Measurements from ENCODE around the gene SLC15A1.

SLC15A1 gene

DNA sequence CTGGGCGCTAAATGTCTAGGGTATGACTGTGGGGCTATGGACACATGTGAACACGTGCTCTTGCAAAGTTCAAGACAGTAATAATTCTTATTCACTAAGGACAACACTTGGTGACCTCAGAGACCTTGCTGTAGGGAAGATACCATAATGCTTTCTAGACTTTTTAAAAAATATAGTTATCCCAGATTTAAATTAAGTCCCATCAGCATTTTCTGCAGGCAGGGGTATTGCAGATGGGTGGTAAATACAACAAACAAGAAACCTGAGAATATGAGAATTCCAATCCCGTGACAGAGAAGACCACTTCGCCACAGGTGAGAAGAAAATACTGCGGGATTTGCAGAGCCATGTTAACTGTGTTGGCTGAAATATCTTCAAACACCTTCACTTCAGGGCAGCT, 65.2 kb downstream of the SLC15A1 start:
- H3K4me3 ChIP-seq (ENCODE audit: control insufficient read depth, low read depth, low read length): no peak overlapping the region
- no peak for DNase-seq (ENCODE audit: low read depth)
- TF ChIP-seq, protein P1, sequence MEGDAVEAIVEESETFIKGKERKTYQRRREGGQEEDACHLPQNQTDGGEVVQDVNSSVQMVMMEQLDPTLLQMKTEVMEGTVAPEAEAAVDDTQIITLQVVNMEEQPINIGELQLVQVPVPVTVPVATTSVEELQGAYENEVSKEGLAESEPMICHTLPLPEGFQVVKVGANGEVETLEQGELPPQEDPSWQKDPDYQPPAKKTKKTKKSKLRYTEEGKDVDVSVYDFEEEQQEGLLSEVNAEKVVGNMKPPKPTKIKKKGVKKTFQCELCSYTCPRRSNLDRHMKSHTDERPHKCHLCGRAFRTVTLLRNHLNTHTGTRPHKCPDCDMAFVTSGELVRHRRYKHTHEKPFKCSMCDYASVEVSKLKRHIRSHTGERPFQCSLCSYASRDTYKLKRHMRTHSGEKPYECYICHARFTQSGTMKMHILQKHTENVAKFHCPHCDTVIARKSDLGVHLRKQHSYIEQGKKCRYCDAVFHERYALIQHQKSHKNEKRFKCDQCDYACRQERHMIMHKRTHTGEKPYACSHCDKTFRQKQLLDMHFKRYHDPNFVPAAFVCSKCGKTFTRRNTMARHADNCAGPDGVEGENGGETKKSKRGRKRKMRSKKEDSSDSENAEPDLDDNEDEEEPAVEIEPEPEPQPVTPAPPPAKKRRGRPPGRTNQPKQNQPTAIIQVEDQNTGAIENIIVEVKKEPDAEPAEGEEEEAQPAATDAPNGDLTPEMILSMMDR (IDR thresholded peaks at IDR 0.05; ENCODE audit: control insufficient read depth, insufficient read depth, low read depth, low read length, missing control alignments): no peak

DNA sequence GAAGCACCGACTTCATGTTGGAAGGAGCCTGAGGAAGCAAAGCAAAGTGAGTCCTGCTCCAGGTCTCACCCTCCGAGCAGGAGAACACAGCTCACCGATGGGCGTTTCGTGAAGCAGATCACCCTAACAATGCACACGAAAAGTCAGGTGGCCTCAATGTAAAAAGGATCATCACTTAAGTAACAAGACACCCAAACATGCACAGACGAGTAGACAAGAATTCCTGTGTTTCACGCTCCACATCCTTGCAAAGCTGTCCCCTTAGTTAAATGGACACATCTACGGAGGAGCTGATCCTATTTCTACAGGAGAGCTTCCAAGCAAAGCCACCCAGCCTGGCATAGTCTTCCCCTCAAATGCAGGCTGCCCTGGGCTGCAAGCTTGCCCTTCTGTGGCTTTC, 66.2 kb downstream of the SLC15A1 start:
- TF ChIP-seq, protein P1 (IDR thresholded peaks at IDR 0.05; ENCODE audit: control insufficient read depth, insufficient read depth, low read depth, low read length, missing control alignments): no peak
- H3K4me3 ChIP-seq (ENCODE audit: control insufficient read depth, low read depth, low read length): no peak overlapping the region
- DNase-seq (ENCODE audit: low read depth): no peak

DNA sequence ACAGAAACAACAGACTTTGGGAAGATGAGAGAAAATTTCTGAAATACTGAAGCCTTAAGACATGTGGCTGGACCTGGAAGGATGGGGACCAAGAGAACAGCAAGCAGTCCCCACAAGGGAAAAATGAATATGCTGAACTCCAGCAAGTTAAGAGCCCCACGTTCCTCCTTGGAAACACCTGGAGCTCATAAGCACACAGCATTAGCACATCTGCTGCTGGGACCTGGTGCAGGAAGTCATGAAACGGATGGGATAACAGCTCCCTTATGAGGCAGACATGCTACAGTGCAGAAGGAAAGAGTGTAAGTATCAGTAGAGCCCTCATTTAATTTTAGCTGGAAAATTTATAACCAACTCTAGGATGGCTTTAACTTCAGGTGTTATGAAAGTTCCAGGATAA, 67.3 kb downstream of the SLC15A1 start:
- no peak for DNase-seq (ENCODE audit: low read depth)
- TF ChIP-seq, protein P1 (IDR thresholded peaks at IDR 0.05; ENCODE audit: control insufficient read depth, insufficient read depth, low read depth, low read length, missing control alignments): no peak
- H3K4me3 ChIP-seq (ENCODE audit: control insufficient read depth, low read depth, low read length): no peak overlapping the region

DNA sequence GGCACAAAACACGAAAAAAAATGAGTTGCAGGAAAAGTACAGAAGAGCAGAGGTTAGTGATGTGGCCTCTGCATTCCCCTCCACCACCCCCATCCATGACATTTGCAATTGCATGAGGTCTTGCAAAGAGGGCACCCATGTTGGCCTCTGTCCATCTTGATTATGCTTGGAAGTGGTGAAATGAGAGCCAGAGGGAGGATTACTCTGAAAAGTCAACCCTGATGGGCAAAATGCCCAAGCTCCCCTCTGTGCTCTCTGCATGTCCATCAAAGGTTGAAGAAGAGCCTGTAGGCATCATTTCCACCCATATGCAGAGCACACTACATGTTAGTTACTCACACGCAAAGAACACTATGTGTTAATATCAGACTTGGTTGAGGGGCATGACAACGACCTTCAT, 71.4 kb downstream of the SLC15A1 start:
- TF ChIP-seq, protein P1 (IDR thresholded peaks at IDR 0.05; ENCODE audit: control insufficient read depth, insufficient read depth, low read depth, low read length, missing control alignments): no peak

DNA sequence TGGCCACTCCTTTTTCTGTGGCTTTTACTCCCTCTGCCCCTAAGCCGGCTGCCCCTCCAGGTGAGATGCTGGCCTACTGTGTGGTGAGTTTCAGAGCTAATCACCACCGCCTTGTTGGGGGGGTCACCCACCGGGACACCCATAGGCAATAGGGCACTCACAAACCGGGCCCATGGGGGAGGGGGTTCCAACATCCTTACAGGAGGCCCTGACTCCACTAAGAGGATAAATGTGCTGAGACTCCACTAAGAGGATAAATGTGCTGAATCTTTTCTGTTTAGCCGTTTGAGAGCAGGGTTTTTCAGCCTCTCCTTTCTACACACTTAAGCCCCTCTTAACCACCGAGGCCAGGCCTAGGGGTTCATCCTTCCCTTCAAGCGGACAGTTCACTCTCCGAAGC, 73.7 kb downstream of the SLC15A1 start:
- DNase-seq (ENCODE audit: low read depth): no peak

More for the DNA sequence above, 71.4 kb downstream of the SLC15A1 start:
- H3K4me3 ChIP-seq (ENCODE audit: control insufficient read depth, low read depth, low read length): no peak overlapping the region
- DNase-seq (ENCODE audit: low read depth): no peak

DNA sequence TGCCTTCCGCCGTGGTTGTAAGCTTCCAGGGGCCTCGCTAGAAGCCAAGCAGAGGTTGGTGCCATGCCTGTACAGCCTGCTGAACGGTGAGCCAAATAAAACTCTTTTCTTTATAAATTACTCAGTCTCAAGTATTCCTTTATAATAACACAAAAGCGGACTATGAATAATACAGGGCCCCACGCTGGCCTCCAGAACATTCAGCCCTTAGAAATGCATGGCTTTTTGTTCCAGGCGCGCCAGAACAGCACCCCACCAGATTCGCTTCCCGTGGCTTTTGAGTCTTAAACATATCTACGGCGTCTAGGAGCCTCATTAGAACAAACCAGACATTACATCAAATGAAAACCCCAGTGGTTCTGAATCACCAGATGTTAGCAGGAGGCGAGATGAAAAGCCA, 75.1 kb downstream of the SLC15A1 start:
- DNase-seq (ENCODE audit: low read depth): peak; percentile 63
- TF ChIP-seq, protein P1 (IDR thresholded peaks at IDR 0.05; ENCODE audit: control insufficient read depth, insufficient read depth, low read depth, low read length, missing control alignments): no peak
- no peak overlapping the region for H3K4me3 ChIP-seq (ENCODE audit: control insufficient read depth, low read depth, low read length)

More for the DNA sequence above, 73.7 kb downstream of the SLC15A1 start:
- TF ChIP-seq, protein P1 (IDR thresholded peaks at IDR 0.05; ENCODE audit: control insufficient read depth, insufficient read depth, low read depth, low read length, missing control alignments): no peak
- no peak overlapping the region for H3K4me3 ChIP-seq (ENCODE audit: control insufficient read depth, low read depth, low read length)

DNA sequence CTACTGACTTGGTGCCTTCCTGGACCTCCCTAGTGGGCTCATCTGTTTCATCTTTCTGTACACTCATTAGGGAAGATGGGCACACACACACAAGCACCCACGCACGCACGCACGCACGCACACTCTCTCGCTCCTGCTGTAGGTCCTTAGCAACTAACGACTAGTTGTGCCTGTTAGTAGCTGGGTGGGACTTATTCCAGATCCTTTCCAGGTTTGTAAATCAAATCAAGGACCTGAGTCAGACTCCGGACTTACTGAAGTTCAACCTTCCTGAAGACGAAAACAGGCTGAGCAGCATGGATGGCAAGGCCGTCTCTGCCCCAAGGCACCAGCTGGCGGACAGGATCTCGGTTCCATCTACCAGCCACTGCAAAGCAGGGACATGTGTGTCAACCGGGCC, 76.2 kb downstream of the SLC15A1 start:
- TF ChIP-seq, protein P1 (IDR thresholded peaks at IDR 0.05; ENCODE audit: control insufficient read depth, insufficient read depth, low read depth, low read length, missing control alignments): no peak
- no peak overlapping the region for H3K4me3 ChIP-seq (ENCODE audit: control insufficient read depth, low read depth, low read length)

More for the DNA sequence above, 76.2 kb downstream of the SLC15A1 start:
- DNase-seq (ENCODE audit: low read depth): no peak
